ENCODE results near the gene PRTN3. TPM values are rescaled to one million over a fixed set of nuclear protein-coding genes. Genes with fewer than 3 reads are reported as not detected.

The PRTN3 gene
- total and polyA plus RNA-seq, 9 donors: 0.41 TPM; not detected in 8

- peaks cover 9% of the 10 kb centered on the region for H3K4me1 ChIP-seq (ENCODE audit: insufficient read depth)
- 11 to 13% (median 12%) methylated on average over 36 to 48 of the region's 48 CpGs for WGBS, 3 donors
Observed at GRCh38 chr19:862581-863314, 21.9 kb downstream of the PRTN3 start.

GRCh38 chr19:863315-863620 lies 22.5 kb downstream of the PRTN3 start:
- Histone ChIP-seq H3K36me3 (no peaks in the 10 kb centered on the region), H3K27me3 (peaks cover 4% of the 10 kb centered on the region), H3K4me1 (ENCODE audit: insufficient read depth) (peaks cover 9% of the 10 kb centered on the region), H3K9me3 (no peaks in the 10 kb centered on the region), H3K27ac (no peak overlapping the region), H3K4me3 (no peak overlapping the region)
- WGBS, 3 donors: 61 to 64% (median 63%) methylated on average over 7 of the region's 7 CpGs
- intact Hi-C loops (cut with DNase I): loop anchor here in 1 of 4 donors (5.0 kb wide), 1 partner anchor 119 kb away; the partner anchor contains the start of gene WDR18
- TF ChIP-seq POLR2A (IDR thresholded peaks at IDR 0.05): no peak
- TF ChIP-seq EP300 (IDR thresholded peaks at IDR 0.05): no peak
- TF ChIP-seq, protein P1, sequence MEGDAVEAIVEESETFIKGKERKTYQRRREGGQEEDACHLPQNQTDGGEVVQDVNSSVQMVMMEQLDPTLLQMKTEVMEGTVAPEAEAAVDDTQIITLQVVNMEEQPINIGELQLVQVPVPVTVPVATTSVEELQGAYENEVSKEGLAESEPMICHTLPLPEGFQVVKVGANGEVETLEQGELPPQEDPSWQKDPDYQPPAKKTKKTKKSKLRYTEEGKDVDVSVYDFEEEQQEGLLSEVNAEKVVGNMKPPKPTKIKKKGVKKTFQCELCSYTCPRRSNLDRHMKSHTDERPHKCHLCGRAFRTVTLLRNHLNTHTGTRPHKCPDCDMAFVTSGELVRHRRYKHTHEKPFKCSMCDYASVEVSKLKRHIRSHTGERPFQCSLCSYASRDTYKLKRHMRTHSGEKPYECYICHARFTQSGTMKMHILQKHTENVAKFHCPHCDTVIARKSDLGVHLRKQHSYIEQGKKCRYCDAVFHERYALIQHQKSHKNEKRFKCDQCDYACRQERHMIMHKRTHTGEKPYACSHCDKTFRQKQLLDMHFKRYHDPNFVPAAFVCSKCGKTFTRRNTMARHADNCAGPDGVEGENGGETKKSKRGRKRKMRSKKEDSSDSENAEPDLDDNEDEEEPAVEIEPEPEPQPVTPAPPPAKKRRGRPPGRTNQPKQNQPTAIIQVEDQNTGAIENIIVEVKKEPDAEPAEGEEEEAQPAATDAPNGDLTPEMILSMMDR (IDR thresholded peaks at IDR 0.05): no peak
- no peak for DNase-seq

More at GRCh38 chr19:862581-863314, 21.9 kb downstream of the PRTN3 start:
- intact Hi-C loops (cut with DNase I): loop anchor here in 1 of 4 donors (5.0 kb wide), 1 partner anchor 120 kb away; the partner anchor contains the start of gene WDR18
- Histone ChIP-seq H3K27ac (no peak overlapping the region), H3K9me3 (no peaks in the 10 kb centered on the region), H3K36me3 (no peaks in the 10 kb centered on the region), H3K27me3 (peaks cover 4% of the 10 kb centered on the region), H3K4me3 (no peak overlapping the region)
- TF ChIP-seq POLR2A (IDR thresholded peaks at IDR 0.05) (no peak), EP300 (IDR thresholded peaks at IDR 0.05) (no peak)
- TF ChIP-seq, protein P1 (IDR thresholded peaks at IDR 0.05): no peak
- peak; percentile 59 to 82 (median 73) for DNase-seq

DNA sequence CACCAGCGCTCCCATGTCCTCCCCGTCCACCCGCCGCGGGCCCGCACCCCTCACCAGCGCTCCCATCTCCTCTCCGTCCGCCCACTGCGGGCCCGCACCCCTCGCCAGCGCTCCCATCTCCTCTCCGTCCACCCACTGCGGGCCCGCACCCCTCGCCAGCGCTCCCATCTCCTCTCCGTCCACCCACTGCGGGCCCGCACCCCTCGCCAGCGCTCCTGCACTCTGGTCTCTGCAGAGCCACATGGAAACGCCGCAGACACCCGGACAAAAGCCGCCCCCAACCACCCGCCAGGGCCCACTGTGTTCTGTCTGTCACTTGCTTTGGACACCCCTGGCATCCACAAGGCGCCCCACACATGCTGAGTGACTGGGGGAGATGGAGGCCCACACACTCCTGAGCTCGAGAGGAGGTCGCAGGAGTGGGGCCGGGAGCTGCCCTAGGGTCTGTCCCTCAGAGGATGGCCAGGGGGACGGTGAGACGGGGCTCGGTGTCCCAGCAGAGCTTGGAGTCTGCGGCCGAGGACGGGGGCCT lies 26.0 kb downstream of the PRTN3 start:
- intact Hi-C loops (cut with DNase I): loop anchor here in 2 of 4 donors (5.0 kb wide), 2 partner anchors 40 to 50 kb away; partner anchors contain the start of gene KISS1R (in 1 of the 2)
- H3K27ac ChIP-seq: no peak overlapping the region
- no peak for DNase-seq
- peaks cover 10% of the 10 kb centered on the region for H3K4me1 ChIP-seq (ENCODE audit: insufficient read depth)
- H3K36me3 ChIP-seq: no peaks in the 10 kb centered on the region
- H3K4me3 ChIP-seq: no peak overlapping the region
- no peaks in the 10 kb centered on the region for H3K27me3 ChIP-seq
- WGBS, 3 donors: 84% methylated on average over 36 to 38 of the region's 38 CpGs
- H3K9me3 ChIP-seq: no peaks in the 10 kb centered on the region
- TF ChIP-seq, protein P1 (IDR thresholded peaks at IDR 0.05): no peak
- TF ChIP-seq POLR2A (IDR thresholded peaks at IDR 0.05) (no peak), EP300 (IDR thresholded peaks at IDR 0.05) (no peak)

DNA sequence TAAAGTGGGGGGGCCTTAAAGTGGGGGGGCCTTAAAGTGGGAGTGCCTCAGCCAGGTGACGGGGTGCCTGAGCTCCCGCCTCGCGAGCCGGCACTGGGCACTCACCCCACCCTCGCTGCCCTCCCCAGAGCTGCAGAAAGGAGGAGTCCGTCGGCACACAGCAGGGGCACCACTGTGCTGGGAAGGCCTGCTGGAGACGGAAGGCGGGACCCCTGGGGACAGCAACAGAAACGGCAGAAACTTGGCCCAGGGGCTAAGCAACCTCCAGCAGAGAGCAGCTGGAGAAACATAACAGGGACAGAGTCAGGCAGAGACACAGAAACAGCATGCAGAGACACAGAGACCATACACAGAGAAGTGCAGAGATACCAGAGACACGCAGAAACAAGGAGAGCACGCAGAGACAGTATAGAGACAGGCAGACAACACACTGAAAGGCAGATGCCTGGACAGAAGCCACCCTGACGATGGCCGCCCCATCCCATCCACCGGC lies 26.5 kb downstream of the PRTN3 start:
- intact Hi-C loops (cut with DNase I): loop anchor here in 2 of 4 donors (5.0 kb wide), 2 partner anchors 40 to 50 kb away; partner anchors contain the start of gene KISS1R (in 1 of the 2)
- Histone ChIP-seq H3K36me3 (no peaks in the 10 kb centered on the region), H3K27me3 (no peaks in the 10 kb centered on the region), H3K4me3 (no peak overlapping the region), H3K4me1 (ENCODE audit: insufficient read depth) (peaks cover 16% of the 10 kb centered on the region), H3K9me3 (no peaks in the 10 kb centered on the region), H3K27ac (no peak overlapping the region)
- no peak for TF ChIP-seq EP300 (IDR thresholded peaks at IDR 0.05)
- TF ChIP-seq, protein P1 (IDR thresholded peaks at IDR 0.05): no peak
- 76 to 86% (median 80%) methylated on average over 16 of the region's 16 CpGs for WGBS, 3 donors
- DNase-seq: no peak
